ENCODE data around the gene ANAPC7. TPM values are rescaled to one million over a fixed set of nuclear protein-coding genes. Genes with fewer than 3 reads are reported as not detected.

The ANAPC7 gene
- total RNA-seq, 1 experiment from 2014 or later = 91.1 TPM

DNA sequence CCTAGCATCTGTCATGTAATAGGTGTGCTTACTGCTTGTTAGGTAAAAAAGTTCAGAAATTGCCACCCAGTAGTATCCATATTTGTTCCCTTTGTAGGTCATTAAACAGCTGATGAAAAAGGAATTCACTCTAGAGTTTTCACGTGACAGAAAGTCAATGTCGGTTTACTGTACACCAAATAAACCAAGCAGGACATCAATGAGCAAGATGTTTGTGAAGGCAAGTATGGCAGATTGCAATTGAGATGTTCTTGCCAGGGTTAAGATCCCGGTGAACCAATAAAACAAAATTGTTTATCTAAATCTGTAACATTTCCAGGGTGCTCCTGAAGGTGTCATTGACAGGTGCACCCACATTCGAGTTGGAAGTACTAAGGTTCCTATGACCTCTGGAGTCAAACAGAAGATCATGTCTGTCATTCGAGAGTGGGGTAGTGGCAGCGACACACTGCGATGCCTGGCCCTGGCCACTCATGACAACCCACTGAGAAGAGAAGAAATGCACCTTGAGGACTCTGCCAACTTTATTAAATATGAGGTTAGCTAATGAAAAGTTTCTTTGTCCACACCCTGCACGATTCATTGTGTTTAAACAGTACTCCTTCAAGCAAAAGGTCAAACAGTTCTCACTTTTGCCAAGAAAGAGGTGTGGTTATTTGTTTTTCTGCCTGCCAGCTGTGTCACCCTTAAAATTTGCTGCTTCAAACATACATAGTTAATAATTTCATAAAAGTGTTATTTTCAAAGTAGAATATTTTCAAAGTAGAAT lies 64.1 kb downstream of the ANAPC7 start:
- no peaks in the 10 kb centered on the region for H3K27me3 Mint-ChIP-seq (ENCODE audit: low read depth)
- Histone ChIP-seq H3K79me1 (ENCODE audit: insufficient read depth, low read depth, low read length, poor library complexity, severe bottlenecking) (peaks cover 3% of the 10 kb centered on the region), H3T11ph (ENCODE audit: low read length) (no peak overlapping the region), H2BK12ac (ENCODE audit: insufficient read length, low read depth, low read length) (no peak overlapping the region), H3K18ac (ENCODE audit: insufficient read length, low read depth, low read length) (no peak overlapping the region), H2AK5ac (ENCODE audit: insufficient read length, low read length) (no peak overlapping the region), H3K79me2 (ENCODE audit: insufficient read depth, low read length) (no peaks in the 10 kb centered on the region), H4K91ac (ENCODE audit: insufficient read length, low read depth, low read length) (no peak overlapping the region), H4K20me1 (ENCODE audit: control insufficient read depth, insufficient read depth, insufficient read length) (no peaks in the 10 kb centered on the region), H2AFZ (ENCODE audit: low read length) (no peak overlapping the region), H3K4me2 (ENCODE audit: insufficient read depth, insufficient read length, low read length) (no peak overlapping the region), H2BK15ac (ENCODE audit: low read depth, low read length) (no peak overlapping the region), H3K14ac (ENCODE audit: insufficient read depth, low read length) (no peak overlapping the region), H3K9ac (ENCODE audit: extremely low read depth, insufficient read length, low read length) (no peak overlapping the region), H3K27me3 (ENCODE audit: insufficient read depth, low read length) (no peaks in the 10 kb centered on the region), H3K56ac (ENCODE audit: insufficient read length, low read depth, low read length) (no peak overlapping the region), H3K9me3 (ENCODE audit: control insufficient read depth, low read depth, low read length) (no peaks in the 10 kb centered on the region), H3K4ac (ENCODE audit: low read depth, low read length) (no peak overlapping the region), H3K27ac (ENCODE audit: insufficient read length, low read depth, low read length) (no peak overlapping the region), H3K23ac (ENCODE audit: insufficient read length, low read depth, low read length) (no peak overlapping the region), H2BK5ac (ENCODE audit: insufficient read length, low read length) (no peak overlapping the region), H3K4me1 (ENCODE audit: insufficient read depth, low read length) (no peaks in the 10 kb centered on the region), H4K5ac (ENCODE audit: insufficient read length, low read depth, low read length) (no peak overlapping the region), H4K8ac (replicated peaks; ENCODE audit: insufficient read length, low read depth, low read length) (no peak overlapping the region), H3K23me2 (ENCODE audit: insufficient read length, low read depth, low read length, poor library complexity, severe bottlenecking) (no peaks in the 10 kb centered on the region), H2BK120ac (ENCODE audit: low read depth, low read length, poor library complexity, severe bottlenecking) (no peak overlapping the region), H2BK20ac (ENCODE audit: low read depth, low read length, poor library complexity, severe bottlenecking) (no peak overlapping the region)
- 0 out of 7 replicates have a peak overlapping the region, but pooled peaks of 1 of the 3 experiments have one; percentile 16 for H3K27ac Mint-ChIP-seq
- no peaks in the 10 kb centered on the region for H3K9me3 Mint-ChIP-seq
- no peak overlapping the region for H3K4me3 Mint-ChIP-seq
- TF ChIP-seq, protein P1, sequence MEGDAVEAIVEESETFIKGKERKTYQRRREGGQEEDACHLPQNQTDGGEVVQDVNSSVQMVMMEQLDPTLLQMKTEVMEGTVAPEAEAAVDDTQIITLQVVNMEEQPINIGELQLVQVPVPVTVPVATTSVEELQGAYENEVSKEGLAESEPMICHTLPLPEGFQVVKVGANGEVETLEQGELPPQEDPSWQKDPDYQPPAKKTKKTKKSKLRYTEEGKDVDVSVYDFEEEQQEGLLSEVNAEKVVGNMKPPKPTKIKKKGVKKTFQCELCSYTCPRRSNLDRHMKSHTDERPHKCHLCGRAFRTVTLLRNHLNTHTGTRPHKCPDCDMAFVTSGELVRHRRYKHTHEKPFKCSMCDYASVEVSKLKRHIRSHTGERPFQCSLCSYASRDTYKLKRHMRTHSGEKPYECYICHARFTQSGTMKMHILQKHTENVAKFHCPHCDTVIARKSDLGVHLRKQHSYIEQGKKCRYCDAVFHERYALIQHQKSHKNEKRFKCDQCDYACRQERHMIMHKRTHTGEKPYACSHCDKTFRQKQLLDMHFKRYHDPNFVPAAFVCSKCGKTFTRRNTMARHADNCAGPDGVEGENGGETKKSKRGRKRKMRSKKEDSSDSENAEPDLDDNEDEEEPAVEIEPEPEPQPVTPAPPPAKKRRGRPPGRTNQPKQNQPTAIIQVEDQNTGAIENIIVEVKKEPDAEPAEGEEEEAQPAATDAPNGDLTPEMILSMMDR (conservative IDR thresholded peaks at IDR 0.05) = no peak
- WGBS (ENCODE audit: extremely low coverage, insufficient read length, low lambda C conversion rate) = no CpG with 5 or more reads among the region's 8 CpGs
- no peak for DNase-seq
- H3K36me3 Mint-ChIP-seq (ENCODE audit: insufficient read depth in 1 of 3, low read depth in 3 of 3) = peaks cover 79 to 99% (median 99%) of the 10 kb centered on the region in 3 experiments; a peak in 6 of 7 replicates
- H3K4me1 Mint-ChIP-seq = peaks cover 2 to 8% of the 10 kb centered on the region in 2 experiments; a peak in 3 of 4 replicates
